D721Med (cell line): ENCODE results near the gene CHCT1.
"Not testable (repeated sequence)": the region's sequence is repeated elsewhere in the genome, so short reads cannot be mapped to it uniquely, and the experiment has no call there.

Source experiments
- DNase-seq: peaks from one replicate; pipeline ENCODE4 v3.0.0; 2011; ENCODE audit warnings: low spot score; ENCODE audit not compliant: insufficient read length
- FAIRE-seq: peaks from 2 replicates; lab custom pipeline; 2011; peaks lifted over from hg19 to GRCh38; lab: Jason Lieb, UNC
- TF ChIP-seq, protein P1 (sequence below): IDR thresholded peaks from 2 replicates; pipeline ENCODE4 v1.5.1; 2012; ENCODE audit warnings: mild to moderate bottlenecking, control low read depth; ENCODE audit not compliant: insufficient read depth; ENCODE audit errors: missing control alignments

The CHCT1 gene

DNA sequence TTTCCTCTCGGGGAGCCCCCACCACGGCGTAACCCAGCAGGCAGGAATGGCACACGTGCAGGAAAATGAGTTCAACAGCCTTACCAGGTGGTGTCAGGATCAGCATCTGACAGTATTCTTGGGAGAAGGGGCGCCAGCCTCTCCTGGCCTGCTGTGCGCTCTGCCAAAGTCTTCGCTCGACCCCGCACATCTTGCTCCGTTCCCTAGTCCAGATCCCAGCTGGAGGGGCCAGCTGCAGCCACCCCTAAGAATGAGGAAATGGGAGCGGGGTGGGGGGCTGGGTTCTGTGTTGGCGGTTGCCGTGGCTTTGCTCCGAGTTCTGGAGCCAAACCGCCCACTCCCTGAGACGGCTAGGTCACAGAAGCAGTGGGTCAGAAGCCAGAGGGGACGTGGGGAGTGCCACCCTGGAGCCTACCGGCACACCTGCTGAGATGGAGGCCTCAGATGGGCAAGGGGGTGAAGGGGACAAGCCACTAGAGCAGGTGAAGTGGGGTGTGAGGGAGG is at the start of gene CHCT1:
TSS of gene CHCT1 (plus strand) at position 328 of the 504 bp plus-strand sequence. CDS start at position 432, 104 bp downstream.
- no peak for DNase-seq
- TF ChIP-seq, protein P1, sequence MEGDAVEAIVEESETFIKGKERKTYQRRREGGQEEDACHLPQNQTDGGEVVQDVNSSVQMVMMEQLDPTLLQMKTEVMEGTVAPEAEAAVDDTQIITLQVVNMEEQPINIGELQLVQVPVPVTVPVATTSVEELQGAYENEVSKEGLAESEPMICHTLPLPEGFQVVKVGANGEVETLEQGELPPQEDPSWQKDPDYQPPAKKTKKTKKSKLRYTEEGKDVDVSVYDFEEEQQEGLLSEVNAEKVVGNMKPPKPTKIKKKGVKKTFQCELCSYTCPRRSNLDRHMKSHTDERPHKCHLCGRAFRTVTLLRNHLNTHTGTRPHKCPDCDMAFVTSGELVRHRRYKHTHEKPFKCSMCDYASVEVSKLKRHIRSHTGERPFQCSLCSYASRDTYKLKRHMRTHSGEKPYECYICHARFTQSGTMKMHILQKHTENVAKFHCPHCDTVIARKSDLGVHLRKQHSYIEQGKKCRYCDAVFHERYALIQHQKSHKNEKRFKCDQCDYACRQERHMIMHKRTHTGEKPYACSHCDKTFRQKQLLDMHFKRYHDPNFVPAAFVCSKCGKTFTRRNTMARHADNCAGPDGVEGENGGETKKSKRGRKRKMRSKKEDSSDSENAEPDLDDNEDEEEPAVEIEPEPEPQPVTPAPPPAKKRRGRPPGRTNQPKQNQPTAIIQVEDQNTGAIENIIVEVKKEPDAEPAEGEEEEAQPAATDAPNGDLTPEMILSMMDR = no peak
- FAIRE-seq = no peak

DNA sequence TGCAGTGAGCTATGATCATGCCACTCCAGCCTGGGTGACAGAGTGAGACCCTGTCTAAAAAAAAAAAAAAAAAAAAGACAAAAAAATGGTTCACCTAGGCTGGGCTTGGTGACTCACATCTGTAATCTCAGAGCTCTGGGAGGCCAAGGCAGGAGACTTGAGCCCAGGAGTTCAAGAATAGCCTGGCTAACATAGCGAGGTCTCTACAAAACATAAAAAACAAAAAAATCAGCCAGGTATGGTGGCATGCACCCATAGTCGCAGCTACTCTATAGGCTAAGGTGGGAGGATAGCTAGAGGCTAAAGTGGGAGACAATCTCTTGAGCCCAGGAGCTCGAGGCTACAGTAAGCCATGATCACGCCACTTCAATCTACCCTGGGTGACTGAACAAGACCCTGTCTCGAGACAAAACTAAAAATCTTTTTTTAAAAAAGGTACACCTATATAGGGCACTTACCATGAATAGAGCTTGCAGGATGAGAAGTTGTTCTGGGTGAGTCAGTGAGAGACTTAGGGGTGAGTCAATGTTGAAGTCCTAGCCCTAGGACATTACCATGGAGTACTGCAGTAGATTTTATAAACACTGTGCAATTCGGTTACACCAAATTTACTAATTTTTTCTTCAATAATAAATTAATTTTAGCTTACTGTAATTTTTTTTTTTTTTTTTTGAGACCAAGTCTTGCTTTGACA is 49.4 kb upstream of the CHCT1 start:
- TF ChIP-seq, protein P1 = no peak
- FAIRE-seq = no peak
- no peak for DNase-seq

DNA sequence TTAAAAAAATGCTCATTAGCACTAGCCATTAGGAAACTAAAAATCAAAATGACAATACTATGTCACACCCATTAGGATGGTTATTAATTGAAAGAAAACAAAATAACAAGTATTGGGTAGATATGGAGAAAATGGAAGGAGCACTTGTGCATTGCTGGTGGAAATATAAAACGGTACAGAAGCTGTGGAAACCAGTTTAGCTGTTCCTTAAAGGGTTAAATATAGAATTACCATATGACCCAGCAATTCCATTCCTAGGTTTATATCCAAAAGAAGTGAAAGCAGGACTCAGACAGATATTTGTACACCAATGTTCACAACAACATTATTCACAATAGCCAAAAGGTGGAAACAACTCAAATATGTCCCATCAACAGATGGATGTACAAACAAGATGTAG is 44.1 kb upstream of the CHCT1 start:
- FAIRE-seq, DNase-seq: not testable (repeated sequence)

DNA sequence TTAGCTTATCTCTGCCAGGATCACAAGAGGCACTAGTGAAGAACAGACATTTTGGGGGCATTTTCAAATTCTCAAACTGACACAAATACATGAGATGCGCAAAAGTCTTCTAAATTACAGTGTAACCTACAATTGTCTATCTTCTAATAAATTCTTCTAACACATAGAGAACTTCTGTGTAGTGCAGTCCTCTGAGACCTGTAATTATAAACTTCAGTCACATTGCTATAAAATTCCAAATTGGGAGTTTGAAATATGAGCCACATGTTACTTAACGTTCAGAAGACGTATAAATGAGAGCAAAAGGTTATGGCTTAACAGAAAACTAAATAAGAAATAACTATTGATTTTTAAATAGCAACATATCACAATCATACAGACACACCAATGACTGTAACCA is 42.8 kb upstream of the CHCT1 start:
- FAIRE-seq = not testable (repeated sequence)

DNA sequence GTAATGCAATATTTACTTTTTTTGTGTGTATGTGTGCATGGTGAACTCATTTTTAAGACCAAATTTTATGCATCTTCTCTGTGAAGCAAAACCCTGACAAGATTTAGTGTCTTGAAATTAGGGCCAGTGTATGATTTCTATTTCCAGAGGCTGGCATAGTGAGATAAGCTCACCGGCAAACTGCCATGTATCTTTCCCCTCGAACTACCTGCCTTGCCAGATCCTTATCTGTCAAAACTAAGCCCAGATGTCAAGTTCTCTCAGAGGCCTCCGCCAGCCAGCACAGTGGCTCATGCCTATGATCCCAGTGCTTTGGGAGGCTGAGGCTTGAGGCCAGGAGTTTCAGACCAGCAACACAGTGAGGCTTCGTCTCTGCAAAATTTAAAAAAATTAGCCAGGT is 40.3 kb upstream of the CHCT1 start:
- TF ChIP-seq, protein P1 = no peak
- DNase-seq (no peak), FAIRE-seq (no peak)

More for the DNA sequence above, 42.8 kb upstream of the CHCT1 start:
- not testable (repeated sequence) for DNase-seq

DNA sequence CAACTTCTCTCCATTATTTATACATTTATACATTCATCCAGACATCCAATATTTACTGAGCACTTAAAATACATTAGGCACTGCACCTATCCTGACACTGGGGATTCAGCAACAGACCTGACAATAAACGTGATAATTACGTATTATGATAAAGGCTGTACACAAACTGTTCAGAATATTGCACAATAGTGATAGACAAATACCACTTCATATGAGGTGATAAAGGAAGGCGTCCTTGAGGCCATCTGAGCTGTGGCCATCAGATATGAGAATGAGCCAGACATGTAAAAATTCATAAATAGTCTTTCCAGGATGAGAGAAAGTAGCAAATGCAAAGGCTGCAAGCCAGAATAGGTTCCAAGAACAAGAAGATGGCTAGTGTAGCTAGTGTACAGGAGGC is 38.9 kb upstream of the CHCT1 start:
- FAIRE-seq = no peak
- TF ChIP-seq, protein P1 = no peak
- no peak for DNase-seq

DNA sequence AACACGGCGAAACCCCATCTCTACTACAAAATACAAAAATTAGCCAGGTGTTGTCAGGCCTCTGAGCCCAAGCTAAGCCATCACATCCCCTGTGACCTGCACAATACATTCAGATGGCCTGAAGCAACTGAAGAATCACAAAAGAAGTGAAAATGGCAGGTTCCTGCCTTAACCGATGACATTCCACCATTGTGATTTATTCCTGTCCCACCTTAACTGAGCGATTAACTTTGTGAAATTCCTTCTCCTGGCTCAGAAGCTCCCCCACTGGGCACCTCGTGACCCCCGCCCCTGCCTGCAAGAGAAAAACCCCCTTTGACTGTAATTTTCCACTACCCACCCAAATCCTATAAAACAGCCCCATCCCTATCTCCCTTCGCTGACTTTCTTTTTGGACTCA is 37.4 kb upstream of the CHCT1 start:
- not testable (repeated sequence) for DNase-seq, FAIRE-seq

DNA sequence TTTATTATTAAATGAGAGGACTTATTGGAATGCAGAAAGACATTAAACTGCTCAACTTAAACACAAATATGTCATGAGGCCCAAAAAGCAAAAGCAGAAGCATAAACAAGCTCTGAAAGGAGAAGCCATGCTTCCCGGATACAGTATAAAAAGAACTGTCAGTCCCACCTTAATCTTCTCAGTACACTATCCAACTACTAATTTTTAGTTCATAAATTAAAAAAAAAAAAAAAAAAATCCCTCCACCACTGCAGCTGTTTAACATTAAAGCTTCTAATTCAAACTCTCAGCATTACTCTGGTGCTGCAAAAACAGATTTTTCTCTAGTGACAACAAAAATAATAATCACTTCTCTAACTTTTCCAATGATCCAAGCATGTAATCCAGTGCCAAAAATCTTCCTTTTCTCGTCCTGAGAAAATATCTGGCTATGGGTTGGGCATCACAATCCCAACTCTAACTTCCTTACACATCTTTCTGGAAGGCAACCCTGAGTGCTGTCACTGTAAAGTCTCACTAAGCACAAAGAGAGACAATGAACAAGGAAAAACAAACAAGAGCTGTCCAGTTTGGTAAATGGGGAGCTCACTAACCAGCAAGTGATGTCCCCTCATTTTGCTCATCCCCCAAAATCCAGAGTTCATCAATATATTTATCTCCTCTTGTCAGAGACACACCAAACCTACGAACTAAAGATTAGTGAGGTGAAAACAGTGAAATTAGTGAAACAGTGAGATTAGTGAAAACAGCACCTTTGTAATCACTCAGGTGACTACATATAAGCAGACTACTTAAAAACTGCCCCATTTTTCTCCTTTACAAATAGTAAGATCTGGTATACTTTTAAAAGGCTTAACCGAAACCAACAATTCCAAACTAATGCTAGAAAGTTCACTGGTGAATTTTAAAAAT is 35.9 kb upstream of the CHCT1 start:
- TF ChIP-seq, protein P1 = no peak
- DNase-seq = no peak
- no peak for FAIRE-seq
